ENCODE data around the gene RAI1.

The RAI1 gene

DNA sequence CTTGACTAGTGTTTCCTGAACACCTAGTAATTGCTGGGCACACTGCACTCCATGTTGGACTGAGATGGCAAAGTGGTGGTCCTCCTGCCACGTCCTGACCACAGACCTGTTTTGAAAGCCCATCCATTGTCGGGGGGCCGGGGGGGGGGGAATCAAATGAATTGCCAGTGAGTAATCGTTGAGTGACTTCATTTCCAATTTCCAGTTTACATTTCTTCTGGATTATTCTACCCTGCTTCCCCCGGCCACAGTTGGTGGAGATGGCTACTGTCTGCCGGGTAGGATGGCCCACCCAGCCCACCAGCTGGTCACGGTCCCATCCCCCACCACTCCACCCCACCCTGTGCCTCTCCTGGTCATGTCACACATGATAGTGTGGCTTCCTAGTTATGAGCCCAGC lies 18.2 kb downstream of the RAI1 start:
- no peak for DNase-seq

DNA sequence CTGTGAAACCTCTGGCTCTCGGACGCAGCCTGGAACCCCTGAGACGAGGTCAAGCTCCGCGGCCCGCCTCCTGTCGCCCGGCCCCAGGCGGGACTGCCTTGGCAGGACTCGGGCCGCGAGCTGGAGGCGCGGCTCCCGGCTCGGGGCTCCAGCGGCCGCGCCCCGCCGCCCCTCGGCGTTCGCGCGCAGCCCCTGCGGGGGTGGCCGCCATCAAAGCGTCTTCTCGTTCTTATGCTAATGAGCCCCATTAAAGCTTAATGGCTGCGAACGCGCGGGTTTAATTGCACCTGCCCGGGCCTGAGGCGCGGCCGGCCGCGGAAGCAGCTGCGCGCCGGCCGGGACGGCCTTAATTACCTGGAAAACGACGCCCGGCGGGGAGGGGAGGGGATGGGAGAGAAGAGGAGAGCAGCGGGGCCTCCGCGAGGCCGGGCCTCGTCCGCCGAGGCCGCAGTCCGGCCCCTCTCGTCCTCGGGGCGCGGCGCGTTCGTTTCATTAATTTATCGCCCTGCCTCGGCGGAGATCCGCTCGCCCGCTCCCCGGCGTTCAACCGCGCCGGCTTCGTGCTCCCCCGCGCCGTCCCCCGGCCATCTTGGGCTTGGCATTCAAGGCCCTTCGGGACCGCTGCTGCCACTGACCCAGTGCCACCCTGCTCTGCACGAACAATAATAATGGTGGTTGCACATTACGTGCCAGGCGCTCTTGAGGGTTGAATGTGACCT lies 19.2 kb downstream of the RAI1 start:
- DNase-seq = no peak

DNA sequence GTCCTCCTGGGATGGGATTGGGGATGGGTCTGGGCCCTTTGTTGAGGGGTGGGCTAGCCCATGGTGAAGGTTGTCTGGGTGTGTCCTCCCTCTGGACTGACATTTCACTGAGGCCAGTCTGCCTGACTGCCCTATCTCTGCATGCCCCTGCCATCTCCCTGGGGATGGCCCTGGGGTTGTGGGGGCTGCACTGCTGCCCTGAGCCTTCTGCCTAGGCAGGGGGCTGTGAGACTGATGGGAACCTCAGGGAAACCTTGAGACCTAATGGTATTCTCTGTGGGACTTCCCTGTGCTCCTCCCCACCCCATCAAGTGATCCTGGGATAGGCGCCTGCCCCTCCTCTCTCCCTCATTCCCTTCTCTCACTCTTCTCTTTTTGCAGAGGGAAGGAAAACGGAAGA lies 19.9 kb downstream of the RAI1 start:
- DNase-seq = no peak

DNA sequence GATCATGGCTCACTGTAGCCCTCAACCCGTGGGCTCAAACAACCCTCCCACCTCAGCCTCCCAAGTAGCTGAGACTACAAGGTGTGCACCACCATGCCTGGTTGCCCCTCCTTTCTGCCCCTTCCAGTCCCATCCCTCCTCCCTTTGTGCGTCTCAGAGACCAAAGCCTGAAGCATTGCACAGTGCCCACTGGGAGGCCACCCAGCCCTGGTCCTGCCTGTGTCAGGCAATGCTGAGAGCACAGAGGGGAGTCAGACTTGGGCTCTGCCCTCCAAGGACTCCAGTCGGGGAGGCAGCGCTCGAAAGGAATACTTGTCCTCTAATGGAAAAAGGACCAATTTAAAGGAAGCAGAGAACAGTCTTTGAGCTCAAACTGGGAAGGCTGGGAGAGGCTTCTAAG lies 20.4 kb downstream of the RAI1 start:
- no peak for DNase-seq

DNA sequence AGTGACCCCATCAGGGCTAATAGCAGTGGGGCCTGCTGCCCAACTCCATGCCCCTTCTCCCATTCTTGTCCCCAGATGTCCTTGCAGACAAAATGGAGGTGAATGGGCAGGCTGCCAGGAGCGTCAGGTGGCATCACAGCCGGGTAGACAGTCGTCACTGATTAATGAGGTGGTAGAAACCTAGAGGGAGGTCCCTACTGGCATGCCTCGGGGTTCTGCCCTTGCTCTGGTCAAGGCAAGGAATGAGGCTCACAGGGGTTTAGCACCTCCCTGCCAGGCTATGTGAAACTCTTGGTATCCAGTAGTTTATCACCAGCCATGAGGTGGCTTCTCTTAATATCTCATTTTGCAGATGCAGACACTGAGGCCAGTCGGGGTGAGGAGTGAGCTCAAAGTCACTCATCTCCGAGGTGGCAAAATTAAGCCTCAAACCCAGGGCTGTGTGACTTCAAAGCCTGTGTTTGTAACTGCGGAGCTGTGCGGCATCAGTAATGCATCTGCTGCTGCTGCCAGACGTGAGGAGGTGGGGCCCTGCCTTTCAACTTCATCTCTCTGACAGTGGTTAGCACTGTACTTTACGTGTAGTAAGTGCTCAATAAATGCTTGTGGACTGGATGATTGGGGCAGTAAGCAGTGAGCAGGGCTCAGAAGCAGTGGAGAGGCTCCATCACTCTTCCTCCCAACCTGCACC lies 21.3 kb downstream of the RAI1 start:
- no peak for DNase-seq

DNA sequence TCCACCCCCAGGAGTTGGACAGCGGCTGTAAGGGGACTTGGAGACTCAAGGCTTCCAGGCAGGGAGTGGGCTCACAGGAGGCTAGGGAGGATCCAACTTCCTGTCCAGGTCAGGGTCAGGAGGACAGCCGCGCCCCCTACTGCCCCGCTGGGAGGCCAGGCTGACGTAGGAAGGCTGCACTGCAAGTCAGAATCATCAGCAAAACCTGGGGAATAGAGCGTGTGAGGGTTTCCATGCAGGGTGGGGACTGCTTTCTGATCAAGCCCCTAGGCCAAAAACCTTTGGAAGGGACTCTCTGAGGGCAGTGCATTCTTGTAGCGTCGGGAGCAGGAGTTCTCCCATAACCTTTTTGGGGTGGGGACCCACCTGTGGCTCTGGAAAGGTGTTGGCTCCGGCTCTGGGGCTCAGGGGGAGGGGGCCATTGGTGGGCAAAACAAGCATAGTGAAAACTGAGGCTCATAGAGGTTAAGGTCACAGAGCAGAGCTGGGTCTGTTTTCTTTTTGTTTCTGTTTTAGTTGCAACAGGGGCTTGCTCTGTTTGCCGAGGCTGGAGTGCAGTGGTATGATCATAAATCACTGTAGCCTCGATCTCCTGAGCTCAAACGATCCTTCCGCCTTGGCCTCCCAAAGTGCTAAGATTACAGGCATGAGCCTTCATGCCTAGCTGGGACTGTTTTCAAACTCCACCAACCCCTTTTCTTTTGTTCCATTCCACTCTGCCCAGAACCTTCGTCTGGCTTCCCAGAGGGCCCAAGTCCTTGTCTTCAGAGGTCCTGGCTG lies 22.1 kb downstream of the RAI1 start:
- no peak for DNase-seq

DNA sequence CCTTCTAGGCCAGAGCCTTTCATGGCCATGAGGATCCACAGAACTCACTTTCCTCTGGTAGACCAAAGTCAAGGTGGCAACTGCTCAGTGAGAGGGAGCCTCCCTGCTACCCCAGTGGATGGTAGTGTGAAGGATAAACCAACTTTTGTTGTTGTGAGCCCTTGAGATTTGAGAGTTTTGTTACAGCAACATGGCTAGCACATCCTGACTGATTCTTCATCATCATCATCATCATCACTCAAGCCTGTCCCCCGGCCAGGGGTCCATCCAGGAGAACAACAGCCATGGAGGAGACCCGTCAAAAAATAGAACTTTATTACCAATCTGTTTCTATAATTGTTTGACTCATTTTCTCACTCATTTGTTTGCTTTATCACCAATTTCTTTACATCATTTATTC lies 23.7 kb downstream of the RAI1 start:
- DNase-seq = no peak

DNA sequence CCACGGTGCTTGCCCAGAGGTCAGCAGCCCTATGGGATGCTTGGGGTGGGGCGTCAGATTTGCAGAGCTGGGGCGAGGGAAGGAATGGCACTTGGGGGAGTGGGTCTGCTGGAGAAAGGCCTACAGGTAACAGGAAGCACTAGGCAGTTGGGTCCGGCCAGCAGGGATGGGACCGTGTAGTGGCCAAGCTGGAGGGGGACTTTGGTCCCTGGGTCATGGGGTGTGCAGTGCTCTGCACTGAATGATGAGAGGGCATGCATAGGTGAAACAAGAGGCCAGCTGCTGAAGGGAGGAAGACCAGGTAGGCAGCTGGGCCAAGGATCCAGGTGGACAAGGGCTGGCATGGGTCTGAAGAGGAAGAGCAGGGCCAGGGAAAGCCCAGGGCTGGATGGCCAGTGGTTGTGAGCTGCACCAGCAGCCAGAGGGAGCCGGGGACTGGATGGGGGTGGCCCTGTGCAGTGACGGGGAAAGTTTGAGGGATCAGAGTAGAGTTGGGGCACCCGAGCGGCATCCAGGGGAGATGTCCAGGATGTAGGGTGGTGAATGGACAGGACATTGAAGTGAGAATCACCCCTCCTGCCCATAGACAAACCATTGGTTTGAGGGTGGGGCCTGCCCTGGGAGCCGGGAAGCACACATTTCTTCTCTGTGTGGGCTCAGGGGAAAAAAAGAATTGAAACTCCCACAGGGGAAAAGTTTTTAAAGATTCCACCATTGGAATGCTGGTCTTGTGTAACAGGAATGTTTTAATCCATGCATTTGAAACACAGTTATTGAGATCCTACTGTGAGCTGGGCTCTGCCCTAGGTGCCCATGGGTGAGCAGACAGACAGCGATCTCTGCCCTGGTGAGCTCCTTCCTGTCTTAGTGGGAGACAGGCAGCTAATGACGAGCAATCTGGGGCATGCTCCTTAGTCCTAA lies 25.1 kb downstream of the RAI1 start:
- DNase-seq = no peak

DNA sequence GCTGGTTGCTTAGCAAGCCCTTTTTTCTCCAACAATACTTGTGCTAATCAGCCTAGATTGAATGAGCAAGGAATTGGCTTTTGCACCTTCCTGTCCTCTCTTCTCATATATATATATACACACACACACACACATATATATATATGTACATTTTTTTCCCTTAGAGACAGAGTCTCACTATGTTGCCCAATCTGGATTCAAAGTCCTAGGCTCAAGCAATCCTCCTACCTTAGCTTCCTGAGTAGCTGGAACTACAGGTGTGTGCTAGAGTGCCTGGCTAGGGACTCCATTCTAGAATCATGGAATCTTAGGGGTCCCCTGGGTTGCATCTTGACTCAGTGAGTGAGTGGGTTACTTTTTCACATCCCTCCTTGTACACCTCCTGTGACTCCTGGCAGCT lies 27.0 kb downstream of the RAI1 start:
- DNase-seq = no peak

DNA sequence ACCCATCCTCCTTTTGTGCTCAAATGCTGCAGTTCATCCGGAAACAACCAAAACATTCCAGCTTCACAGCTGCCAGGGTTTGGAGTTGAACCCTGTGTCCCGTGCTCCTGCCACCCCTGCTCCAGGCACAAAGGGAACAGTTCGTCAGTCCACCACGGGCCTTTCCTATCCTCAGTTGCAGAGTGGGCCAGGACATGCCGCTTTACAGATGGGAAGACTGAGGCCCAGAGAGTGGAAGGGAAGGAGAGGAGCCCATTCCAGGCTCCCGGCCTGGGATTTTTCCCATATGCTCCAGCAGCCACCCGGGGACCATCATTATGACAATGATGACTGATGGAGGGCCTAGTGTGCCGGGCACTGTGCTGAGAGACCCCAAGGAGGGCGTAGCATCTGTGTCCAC lies 27.6 kb downstream of the RAI1 start:
- no peak for DNase-seq

DNA sequence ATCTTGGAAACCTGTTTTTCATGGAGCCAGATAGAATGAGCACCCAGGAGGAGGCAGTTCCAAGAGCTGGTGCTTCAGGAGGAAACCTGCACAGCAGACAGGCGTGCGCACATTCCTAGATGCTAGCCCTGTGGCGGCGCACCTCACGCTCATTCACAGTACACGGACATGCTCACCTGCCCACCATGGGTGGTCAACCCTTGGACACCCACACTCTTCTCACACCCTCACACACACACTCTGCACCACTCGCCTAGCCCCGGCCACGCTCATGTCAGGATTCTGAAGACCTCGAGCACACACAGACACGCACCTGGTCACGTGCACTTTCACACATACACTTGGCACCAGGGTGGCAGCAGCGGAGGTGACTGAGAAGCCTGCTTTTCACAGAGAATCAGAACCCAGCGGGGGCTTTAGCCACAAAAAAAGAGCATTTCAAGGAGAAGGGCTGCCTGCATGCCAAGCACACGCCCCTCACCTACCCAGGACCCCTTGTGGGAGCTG lies 28.6 kb downstream of the RAI1 start:
- no peak for DNase-seq

DNA sequence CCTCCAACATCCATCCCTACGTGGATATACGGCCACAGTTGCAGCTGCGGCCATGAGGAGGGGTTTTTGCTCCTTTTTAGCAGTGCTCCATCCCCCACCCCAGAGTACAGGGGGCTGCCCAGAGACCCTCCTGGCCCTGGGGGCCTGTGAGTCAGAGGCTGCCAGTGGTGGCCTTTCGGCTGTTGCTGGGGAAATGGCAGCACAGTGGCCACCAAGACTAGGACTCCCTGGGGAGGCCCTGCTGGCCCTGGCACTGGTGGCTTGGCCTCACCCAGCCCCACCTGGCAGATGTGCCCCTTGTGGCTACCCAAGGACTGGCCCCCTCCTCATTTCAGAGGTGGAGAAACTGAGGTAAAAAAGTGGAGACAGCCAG lies 29.1 kb downstream of the RAI1 start:
- DNase-seq = no peak

DNA sequence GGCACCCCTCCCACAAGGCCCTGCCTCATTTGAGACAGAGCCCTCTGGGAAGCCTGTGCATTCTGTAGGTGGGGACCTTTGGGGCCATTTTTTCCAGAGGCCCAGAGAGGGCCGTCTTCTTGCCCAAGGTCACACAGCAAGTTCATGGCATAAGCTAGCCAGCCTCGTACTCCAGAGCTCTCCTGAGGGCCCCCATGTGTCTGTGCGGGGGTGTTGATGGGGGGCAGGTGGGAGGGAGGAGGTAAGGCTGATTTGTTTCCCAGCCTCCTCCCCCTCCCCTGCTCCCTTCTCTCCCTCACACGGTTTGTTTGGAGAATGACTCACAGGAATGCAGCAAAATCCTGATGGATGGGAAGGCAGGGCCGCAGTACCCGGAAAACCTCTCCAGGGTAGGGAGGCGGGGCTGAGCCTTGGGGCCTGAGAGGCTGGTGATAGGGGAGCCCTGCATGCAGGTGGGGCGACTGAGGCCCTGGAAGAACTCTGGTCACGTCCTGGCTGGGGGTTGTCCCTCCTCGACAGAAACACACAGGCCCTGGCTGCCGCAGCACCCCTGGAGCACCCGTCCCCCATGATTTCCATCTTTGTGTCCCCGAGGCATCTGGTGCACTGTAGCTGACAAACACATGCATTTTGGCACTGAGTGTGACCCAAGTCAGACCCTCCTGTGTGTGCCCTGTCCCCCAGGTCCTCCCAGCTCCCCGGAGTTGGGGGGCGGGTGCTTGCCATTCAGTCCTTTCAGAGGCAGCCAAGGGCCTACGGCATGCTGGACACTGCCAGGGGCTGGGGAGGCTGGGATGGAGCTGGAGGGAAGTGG lies 29.7 kb downstream of the RAI1 start:
- DNase-seq = no peak

DNA sequence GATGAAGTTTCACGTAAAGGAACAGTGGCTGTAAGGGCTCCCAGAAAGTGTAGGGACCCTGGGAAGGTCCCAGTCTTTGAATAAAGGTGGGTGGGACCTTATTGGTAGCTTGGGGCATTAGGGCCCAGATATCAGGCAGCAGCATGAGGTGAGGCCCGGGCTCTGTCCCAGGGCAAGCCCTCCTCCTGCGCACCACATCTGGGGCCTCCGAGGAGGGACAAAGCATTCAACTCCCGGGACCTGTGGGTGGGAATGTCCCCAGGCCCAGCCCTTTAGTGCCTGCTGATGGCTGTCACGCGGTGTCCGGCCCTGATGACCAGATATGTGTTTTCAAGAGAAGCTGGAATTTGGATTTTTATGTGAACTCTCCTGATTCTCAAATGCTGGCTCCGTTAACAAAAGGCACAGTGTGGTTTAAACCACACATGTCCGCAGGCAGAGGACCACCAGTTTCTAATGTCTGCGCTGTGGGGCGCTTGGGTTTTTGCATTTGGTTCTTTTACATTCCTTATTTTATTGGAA lies 30.4 kb downstream of the RAI1 start:
- no peak for DNase-seq

DNA sequence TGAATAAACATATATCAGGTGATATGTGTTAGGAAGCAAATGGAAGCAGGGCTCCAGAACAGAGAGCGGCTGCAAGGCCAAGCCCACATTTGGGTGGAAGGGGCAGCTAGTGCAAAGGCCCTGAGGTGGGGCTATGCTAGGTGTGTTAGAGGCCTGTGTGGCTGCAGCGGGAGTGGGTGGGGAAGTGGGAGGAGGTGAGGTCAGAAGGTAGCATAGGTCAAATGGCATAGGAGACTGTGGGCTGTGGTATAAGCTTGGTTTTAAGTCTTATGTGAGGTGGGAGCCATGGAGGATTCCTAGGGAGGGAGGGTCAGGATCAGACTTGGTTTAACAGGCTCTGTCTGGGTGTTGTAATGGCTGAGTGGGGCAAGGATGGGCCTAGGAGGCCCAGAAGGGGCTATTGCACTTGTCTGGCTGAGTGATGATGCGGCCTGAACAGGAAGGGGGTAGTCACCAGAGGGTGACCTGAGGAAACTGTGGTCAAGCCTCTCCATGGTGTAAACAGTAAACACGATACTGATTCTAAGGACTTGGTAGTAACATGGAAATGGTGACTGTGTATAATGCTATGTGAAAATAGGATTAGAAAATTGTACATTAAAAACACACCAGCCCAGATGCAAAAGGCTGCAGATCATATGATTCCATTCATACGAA lies 31.1 kb downstream of the RAI1 start:
- no peak for DNase-seq

DNA sequence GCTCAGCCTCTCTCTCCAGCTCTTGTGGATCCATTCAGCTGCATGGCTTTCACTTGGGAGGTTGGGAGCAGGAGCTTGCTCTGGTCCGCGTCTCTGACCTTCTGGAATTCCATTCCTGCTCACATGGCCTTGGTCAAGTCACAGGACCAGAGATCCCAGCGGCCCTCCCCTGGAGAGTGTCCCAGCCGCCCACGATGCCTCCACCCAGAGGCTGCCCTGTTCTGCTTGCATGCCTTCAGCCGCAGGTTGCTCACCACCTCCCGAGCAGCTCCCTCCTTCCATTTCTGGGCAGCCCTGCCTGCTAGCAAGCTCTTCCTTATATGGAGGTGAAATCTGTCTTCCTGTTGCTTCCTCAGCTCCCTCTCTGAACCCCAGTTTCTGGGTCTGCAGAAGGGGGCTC lies 32.6 kb downstream of the RAI1 start:
- no peak for DNase-seq

DNA sequence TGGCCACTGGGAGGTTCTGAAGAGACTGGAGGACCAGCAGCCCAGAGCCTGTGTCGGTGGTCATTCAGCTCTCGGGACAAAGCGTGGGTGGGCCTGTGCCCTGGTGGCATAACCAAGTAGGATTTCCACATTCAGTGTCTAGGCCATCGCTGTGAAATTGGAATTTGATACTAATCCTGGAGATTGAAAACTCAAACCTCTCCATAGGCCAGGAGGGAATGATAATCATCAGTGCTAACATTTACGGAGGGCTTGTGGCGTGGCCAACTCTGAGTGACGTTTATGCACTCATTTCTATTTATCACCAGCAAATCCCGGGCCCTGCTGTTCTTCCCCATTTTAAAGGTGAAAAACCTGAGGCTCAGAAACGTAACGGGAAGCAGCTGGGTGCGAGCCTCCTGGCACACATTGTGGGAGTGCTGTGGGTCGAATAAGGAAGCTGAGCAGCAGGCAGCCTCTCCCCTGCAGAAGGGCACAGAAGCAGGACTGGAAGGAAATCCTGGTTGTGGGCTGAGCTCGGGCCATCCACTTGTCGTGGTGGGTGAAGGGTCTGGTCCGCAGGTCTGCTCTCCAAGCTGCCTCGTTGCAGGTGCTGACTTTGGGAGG lies 33.1 kb downstream of the RAI1 start:
- DNase-seq = no peak

DNA sequence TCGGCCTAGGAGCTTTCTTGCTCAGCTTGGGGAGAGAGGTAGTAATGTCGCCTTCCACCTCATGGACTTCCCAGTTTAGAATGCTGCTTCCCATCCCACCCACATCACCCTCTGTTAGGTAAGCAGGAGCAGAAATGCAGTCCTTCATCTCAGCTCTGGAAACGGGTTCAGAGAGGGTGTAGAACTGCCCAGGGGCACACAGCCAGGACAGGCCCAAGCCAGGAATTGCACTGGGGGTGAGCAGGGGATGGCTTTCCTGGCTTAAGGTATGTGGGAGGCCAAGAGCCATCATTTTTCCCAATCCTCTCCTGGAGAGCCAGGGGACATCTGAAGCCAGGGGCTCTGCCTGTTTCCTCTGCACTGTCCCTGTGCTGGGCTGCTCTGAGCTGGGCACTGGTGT lies 33.6 kb downstream of the RAI1 start:
- no peak for DNase-seq

DNA sequence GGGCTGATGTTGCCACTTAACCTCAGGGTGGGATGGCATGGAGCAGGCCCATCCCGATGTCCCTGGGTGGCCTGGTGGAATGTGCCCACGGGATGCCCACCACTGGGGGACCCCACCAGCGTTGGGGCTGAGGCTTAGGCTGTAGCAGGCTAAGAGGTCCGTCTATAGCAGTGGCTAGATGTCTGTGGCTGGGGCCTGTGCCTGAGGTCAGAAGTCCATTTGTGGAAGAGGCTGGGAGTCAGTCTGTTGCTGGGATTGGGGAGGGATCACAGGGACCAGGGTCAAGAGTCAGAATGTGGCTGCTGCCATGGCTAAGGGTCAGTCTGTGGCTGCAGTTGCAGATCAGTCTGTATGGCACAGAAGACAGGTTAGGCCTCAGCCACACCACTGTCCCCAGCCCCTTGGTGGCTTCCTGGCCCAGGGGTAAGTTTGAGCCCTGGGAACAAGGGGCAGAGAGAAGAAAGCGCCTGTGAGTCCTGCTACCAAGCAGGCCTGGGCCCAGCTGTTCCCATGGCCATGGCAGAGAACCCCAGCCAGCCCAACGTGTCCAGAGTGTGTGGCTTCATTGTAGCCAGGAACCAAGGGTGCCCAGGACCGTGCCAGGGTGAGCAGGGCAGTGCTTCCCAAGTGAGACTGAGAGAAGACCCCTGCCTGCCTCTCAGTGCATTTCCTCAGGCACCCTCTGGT lies 35.7 kb downstream of the RAI1 start:
- DNase-seq = no peak

DNA sequence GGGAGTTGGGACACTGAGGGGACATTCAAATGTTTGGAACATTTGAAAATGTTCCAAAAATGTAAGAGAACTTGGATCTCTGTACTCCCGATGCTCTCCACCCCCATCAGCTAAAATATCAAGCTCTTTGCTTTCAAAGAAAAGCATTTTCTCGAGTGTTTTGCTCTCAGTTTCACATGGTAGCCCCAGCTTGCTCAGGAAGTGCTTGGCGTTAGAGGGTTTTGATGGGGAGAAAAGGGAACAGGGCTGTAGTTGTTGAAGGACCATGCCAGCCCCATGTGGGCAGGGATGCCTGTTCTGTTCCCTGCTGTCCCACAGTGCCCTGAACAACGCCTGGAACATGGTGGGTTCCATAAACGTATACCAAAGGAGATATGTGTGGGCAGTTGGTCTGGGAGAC lies 37.0 kb downstream of the RAI1 start:
- DNase-seq = no peak
